IMR-90 (cell line): Measurements from ENCODE around the gene PDCD2. TPM values are rescaled to one million over a fixed set of nuclear protein-coding genes. Genes with fewer than 3 reads are reported as not detected.

ENCODE experiments used
- ATAC-seq: fragments of 200-7000 bp; cut with Tn5 transposase; 2 replicates; pipeline ENCODE4 v1.9.1; 2020; ENCODE audit warnings: low read depth, mild to moderate bottlenecking, moderate library complexity
- BruUV-seq: library from RNA; stranded (reverse); fragments of 400-500 nt; replicated peaks from 2 replicates; lab custom pipeline; 2021; lab: Mats Ljungman, UMichigan
- CTCF ChIA-PET: fragments of 300-600 bp; formaldehyde crosslinking; extraction: SDS; loops from one replicate; lab custom pipeline; 2021; ENCODE audit warnings: antibody characterized with exemption; lab: Yijun Ruan, JAX
- POLR2A ChIA-PET: fragments of 300-600 bp; sonication (Branson Sonifier 250); formaldehyde crosslinking; loops from one replicate; lab custom pipeline; 2022; ENCODE audit warnings: antibody characterized with exemption; ENCODE audit not compliant: unreplicated experiment; lab: Charles Lee
- DNase-seq: peaks from one replicate; pipeline ENCODE4 v3.0.0; 2013
- H2AFZ ChIP-seq: replicated peaks from 2 replicates; pipeline ENCODE3; 2013; ENCODE audit warnings: low read length, mild to moderate bottlenecking; ENCODE audit not compliant: poor library complexity
- H2AK5ac ChIP-seq: 2 replicates; pipeline ENCODE4 v1.6.1; 2013; ENCODE audit warnings: low read depth, low read length, inconsistent platforms
- H2AK9ac ChIP-seq: replicated peaks from 2 replicates; pipeline ENCODE3; 2013; ENCODE audit warnings: mild to moderate bottlenecking, low read depth, low read length, moderate library complexity; ENCODE audit not compliant: poor library complexity
- H2BK120ac ChIP-seq: 2 replicates; pipeline ENCODE4 v1.6.1; 2013; ENCODE audit warnings: low read depth, low read length, inconsistent platforms
- H2BK15ac ChIP-seq: 3 replicates; pipeline ENCODE4 v1.6.1; 2013; ENCODE audit warnings: low read depth, low read length, inconsistent platforms
- H2BK20ac ChIP-seq: 2 replicates; pipeline ENCODE4 v1.6.1; 2013; ENCODE audit warnings: low read depth, mild to moderate bottlenecking, inconsistent platforms, low read length, moderate library complexity
- H2BK5ac ChIP-seq: 2 replicates; pipeline ENCODE4 v1.6.1; 2013; ENCODE audit warnings: mild to moderate bottlenecking, low read depth, low read length, inconsistent platforms; ENCODE audit not compliant: poor library complexity, severe bottlenecking
- H3K14ac ChIP-seq: replicated peaks from 2 replicates; pipeline ENCODE4 v1.6.1; 2013; ENCODE audit warnings: low read depth, low read length, inconsistent platforms
- H3K18ac ChIP-seq: 2 replicates; pipeline ENCODE4 v1.6.1; 2013; ENCODE audit warnings: low read depth, low read length, control low read depth
- H3K23ac ChIP-seq: 2 replicates; pipeline ENCODE4 v1.6.1; 2013; ENCODE audit warnings: low read depth, low read length, inconsistent platforms
- H3K27ac ChIP-seq: 2 replicates; pipeline ENCODE4 v1.5.1; 2013; ENCODE audit warnings: mild to moderate bottlenecking, control low read depth, low read length; ENCODE audit not compliant: insufficient read depth
- H3K27me3 ChIP-seq: 2 replicates; pipeline ENCODE4 v1.6.1; 2013; ENCODE audit warnings: low read length; ENCODE audit not compliant: control insufficient read depth, insufficient read depth
- H3K36me3 ChIP-seq: 2 replicates; pipeline ENCODE4 v1.6.1; 2013; ENCODE audit warnings: low read length, mixed read lengths; ENCODE audit not compliant: control insufficient read depth, insufficient read depth
- H3K4ac ChIP-seq: 2 replicates; pipeline ENCODE4 v1.6.1; 2013; ENCODE audit warnings: low read depth, low read length, inconsistent platforms
- H3K4me1 ChIP-seq: 2 replicates; pipeline ENCODE4 v1.6.1; 2013; ENCODE audit warnings: low read length, mixed read lengths; ENCODE audit not compliant: control insufficient read depth, insufficient read depth
- H3K4me2 ChIP-seq: 2 replicates; pipeline ENCODE4 v1.6.1; 2013; ENCODE audit warnings: low read depth, mild to moderate bottlenecking, control low read depth, low read length, moderate library complexity
- H3K4me3 ChIP-seq: 2 replicates; pipeline ENCODE4 v1.5.1; 2013; ENCODE audit warnings: low read depth, mild to moderate bottlenecking, control low read depth, low read length, moderate library complexity; ENCODE audit not compliant: insufficient read depth
- H3K56ac ChIP-seq: 2 replicates; pipeline ENCODE4 v1.6.1; 2013; ENCODE audit warnings: low read length, inconsistent platforms; ENCODE audit not compliant: insufficient read depth; ENCODE audit errors: extremely low read depth
- H3K79me1 ChIP-seq, 2 experiments: 2 replicates each; pipeline ENCODE4 v1.6.1; 2013; ENCODE audit warnings: low read length in 2 of 2, inconsistent platforms in 1 of 2, low read depth in 1 of 2
- H3K9ac ChIP-seq: 2 replicates; pipeline ENCODE4 v1.6.1; 2013; ENCODE audit warnings: low read depth, low read length, control low read depth
- H3K9me1 ChIP-seq: 2 replicates; pipeline ENCODE4 v1.6.1; 2013; ENCODE audit warnings: low read length, inconsistent platforms; ENCODE audit not compliant: insufficient read depth
- H3K9me3 ChIP-seq: 2 replicates; pipeline ENCODE4 v1.6.1; 2013; ENCODE audit warnings: low read length; ENCODE audit not compliant: control insufficient read depth, insufficient read depth
- H4K20me1 ChIP-seq: 2 replicates; pipeline ENCODE4 v1.6.1; 2013; ENCODE audit warnings: low read length, inconsistent platforms; ENCODE audit not compliant: insufficient read depth
- H4K5ac ChIP-seq: 2 replicates; pipeline ENCODE4 v1.6.1; 2013; ENCODE audit warnings: mild to moderate bottlenecking, low read depth, low read length, control low read depth
- H4K8ac ChIP-seq, 2 experiments: 2 replicates each; pipeline ENCODE4 v1.6.1; 2013; ENCODE audit warnings: low read depth in 2 of 2, low read length in 2 of 2, control low read depth in 1 of 2, inconsistent platforms in 1 of 2
- H4K91ac ChIP-seq: 2 replicates; pipeline ENCODE4 v1.6.1; 2013; ENCODE audit warnings: low read depth, low read length, inconsistent platforms; ENCODE audit not compliant: insufficient read depth
- CHD1 ChIP-seq: IDR thresholded peaks from 2 replicates; pipeline ENCODE4 v1.6.1; 2012; ENCODE audit warnings: low read depth, low read length, improper control_type of control experiment
- MAZ ChIP-seq: IDR thresholded peaks from 2 replicates; pipeline ENCODE4 v1.6.1; 2012; ENCODE audit warnings: low read depth, mild to moderate bottlenecking, low read length, improper control_type of control experiment, moderate library complexity, borderline replicate concordance
- MXI1 ChIP-seq: IDR thresholded peaks from 2 replicates; pipeline ENCODE4 v1.6.1; 2012; ENCODE audit warnings: low read depth, mild to moderate bottlenecking, low read length, moderate library complexity, borderline replicate concordance
- POLR2A ChIP-seq: IDR thresholded peaks from 2 replicates; pipeline ENCODE4 v1.6.1; 2012; ENCODE audit warnings: mild to moderate bottlenecking, low read depth, low read length
- RCOR1 ChIP-seq: IDR thresholded peaks from 2 replicates; pipeline ENCODE4 v1.6.1; 2012; ENCODE audit warnings: mild to moderate bottlenecking, low read length, improper control_type of control experiment; ENCODE audit not compliant: insufficient replicate concordance
- RFX5 ChIP-seq: IDR thresholded peaks from 2 replicates; pipeline ENCODE4 v1.8.0; 2012; ENCODE audit warnings: low read depth, mild to moderate bottlenecking, low read length, moderate library complexity
- WGBS, 2 experiments: methylation state at CpG; one replicate each; pipeline versions ENCODE4 v1.1.5 to v1.1.7; 2013; ENCODE audit warnings: missing lambda C conversion rate in 2 of 2; ENCODE audit not compliant: insufficient read length in 1 of 2; ENCODE audit errors: extremely low coverage in 2 of 2; 5-methylcytosine and 5-hydroxymethylcytosine counted together
- dilution Hi-C: fragments of 300-500 bp; cut with HindIII; formaldehyde crosslinking; loops from one replicate; pipeline ENCODE4 v1.14.3; 2018; ENCODE audit warnings: low sequenced_read_pairs; ENCODE audit not compliant: unreplicated experiment
- in situ Hi-C: fragments of 300-500 bp; cut with MboI; formaldehyde crosslinking; loops from 3 replicates; pipeline ENCODE4 v1.14.3; 2019; ENCODE audit warnings: low sequenced_read_pairs, inconsistent platforms, mixed read lengths
- intact Hi-C: fragments of 100-400 bp; cut with micrococcal nuclease; formaldehyde crosslinking; loops from 2 replicates; pipeline ENCODE4 v1.10.0; 2022
- polyA plus RNA-seq, 3 experiments: library from polyadenylated mRNA; depleted of rRNA; stranded (reverse); fragments of >200 nt; gene quantifications; 2 replicates each; pipeline ENCODE4 v1.2.3, GENCODE V29; 2012; ENCODE audit warnings: low replicate concordance in 1 of 3
- total RNA-seq: library from RNA; depleted of rRNA; stranded (reverse); fragments of >200 nt; gene quantifications from 2 replicates; pipeline ENCODE4 v1.2.3, GENCODE V29; 2012
- TF ChIP-seq, protein P1 (sequence below): fragments of 150-350 bp; IDR thresholded peaks from 2 replicates; pipeline ENCODE4 v1.6.1; 2016; ENCODE audit warnings: low read depth, mild to moderate bottlenecking, low read length, moderate library complexity, borderline replicate concordance
- TF ChIP-seq, protein P2 (sequence below): conservative IDR thresholded peaks from 2 replicates; pipeline ENCODE4 v1.5.1; 2012; ENCODE audit warnings: mild to moderate bottlenecking, low read depth, low read length, improper control_type of control experiment

PDCD2 gene
- total and polyA plus RNA-seq, 2 of the 4 experiments (the other 2 are of a cell fraction): 46.1 to 48.8 TPM

DNA sequence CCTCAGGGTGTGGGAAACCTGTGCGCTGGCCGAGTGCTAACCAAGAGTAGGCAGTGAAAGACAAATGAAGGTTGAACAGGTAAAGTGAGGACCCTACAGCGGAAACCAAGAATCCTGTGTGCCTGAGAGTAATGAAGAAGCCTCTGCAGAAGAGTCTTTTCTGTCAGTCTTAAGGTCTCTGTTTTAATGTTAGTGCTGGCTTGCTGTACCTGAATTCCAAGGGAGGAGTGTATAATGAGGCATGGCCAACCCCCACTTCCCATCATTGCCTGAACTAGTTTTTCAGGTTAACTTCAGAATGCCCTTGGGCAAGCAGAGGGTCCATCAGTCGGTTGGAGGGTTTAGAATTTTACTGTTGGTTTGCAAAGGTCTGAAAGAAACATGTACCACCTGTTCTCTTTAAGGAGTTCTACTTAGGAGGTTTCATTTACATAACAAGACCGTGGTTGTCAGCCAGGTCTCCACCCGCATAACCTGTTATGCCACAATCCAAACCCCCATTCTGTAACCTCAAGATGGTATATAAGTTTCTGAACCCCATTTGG lies 589 bp upstream of the PDCD2 start:
- Histone ChIP-seq H2AK5ac (no peak overlapping the region), H3K18ac (no peak overlapping the region), H3K4me1 (peaks cover 3% of the 10 kb centered on the region; the same call in 1 of the 2 replicates), H3K56ac (peak overlapping the region; percentile 66), H3K79me1 (peaks cover 11 to 29% of the 10 kb centered on the region in 2 experiments; a peak in 3 of 4 replicates), H2AFZ (peak overlapping the region; percentile 91), H3K23ac (no peak overlapping the region), H3K36me3 (peaks cover 12% of the 10 kb centered on the region), H4K5ac (peak overlapping the region; percentile 47), H3K4ac (peak overlapping the region; percentile 73), H2BK20ac (no peak overlapping the region), H4K8ac (peak overlapping the region; percentile 79 to 83), H3K14ac (peak overlapping the region; percentile 67; the same call in 1 of the 2 replicates), H2BK15ac (no peak overlapping the region), H3K9me1 (no peaks in the 10 kb centered on the region; the same call in 1 of the 2 replicates), H3K4me3 (peak overlapping the region; percentile 70), H2AK9ac (peak overlapping the region; percentile 5), H2BK5ac (peak overlapping the region; percentile 16), H4K91ac (peak overlapping the region; percentile 24; the same call in 1 of the 2 replicates), H3K9ac (peak overlapping the region; percentile 78), H4K20me1 (no peaks in the 10 kb centered on the region; the same call in 1 of the 2 replicates), H3K27ac (peak overlapping the region; percentile 59), H3K27me3 (no peaks in the 10 kb centered on the region), H3K4me2 (peak overlapping the region; percentile 91), H2BK120ac (no peak overlapping the region), H3K9me3 (no peaks in the 10 kb centered on the region)
- BruUV-seq: no TSS peak
- in situ Hi-C loops: no loop called here
- ChIA-PET POLR2A (no interaction called here), CTCF (no interaction called here)
- no peak for TF ChIP-seq POLR2A
- TF ChIP-seq MXI1: no peak
- no peak for TF ChIP-seq RFX5
- TF ChIP-seq, protein P1, sequence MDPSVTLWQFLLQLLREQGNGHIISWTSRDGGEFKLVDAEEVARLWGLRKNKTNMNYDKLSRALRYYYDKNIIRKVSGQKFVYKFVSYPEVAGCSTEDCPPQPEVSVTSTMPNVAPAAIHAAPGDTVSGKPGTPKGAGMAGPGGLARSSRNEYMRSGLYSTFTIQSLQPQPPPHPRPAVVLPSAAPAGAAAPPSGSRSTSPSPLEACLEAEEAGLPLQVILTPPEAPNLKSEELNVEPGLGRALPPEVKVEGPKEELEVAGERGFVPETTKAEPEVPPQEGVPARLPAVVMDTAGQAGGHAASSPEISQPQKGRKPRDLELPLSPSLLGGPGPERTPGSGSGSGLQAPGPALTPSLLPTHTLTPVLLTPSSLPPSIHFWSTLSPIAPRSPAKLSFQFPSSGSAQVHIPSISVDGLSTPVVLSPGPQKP: no peak
- TF ChIP-seq, protein P2, sequence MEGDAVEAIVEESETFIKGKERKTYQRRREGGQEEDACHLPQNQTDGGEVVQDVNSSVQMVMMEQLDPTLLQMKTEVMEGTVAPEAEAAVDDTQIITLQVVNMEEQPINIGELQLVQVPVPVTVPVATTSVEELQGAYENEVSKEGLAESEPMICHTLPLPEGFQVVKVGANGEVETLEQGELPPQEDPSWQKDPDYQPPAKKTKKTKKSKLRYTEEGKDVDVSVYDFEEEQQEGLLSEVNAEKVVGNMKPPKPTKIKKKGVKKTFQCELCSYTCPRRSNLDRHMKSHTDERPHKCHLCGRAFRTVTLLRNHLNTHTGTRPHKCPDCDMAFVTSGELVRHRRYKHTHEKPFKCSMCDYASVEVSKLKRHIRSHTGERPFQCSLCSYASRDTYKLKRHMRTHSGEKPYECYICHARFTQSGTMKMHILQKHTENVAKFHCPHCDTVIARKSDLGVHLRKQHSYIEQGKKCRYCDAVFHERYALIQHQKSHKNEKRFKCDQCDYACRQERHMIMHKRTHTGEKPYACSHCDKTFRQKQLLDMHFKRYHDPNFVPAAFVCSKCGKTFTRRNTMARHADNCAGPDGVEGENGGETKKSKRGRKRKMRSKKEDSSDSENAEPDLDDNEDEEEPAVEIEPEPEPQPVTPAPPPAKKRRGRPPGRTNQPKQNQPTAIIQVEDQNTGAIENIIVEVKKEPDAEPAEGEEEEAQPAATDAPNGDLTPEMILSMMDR: no peak
- TF ChIP-seq MAZ: no peak
- TF ChIP-seq CHD1: no peak
- no peak for TF ChIP-seq RCOR1
- no CpG with 5 or more reads among the region's 6 CpGs for WGBS, 2 experiments
- dilution Hi-C loops: no loop called here
- ATAC-seq (no peak), DNase-seq (no peak)
- intact Hi-C loops: no loop called here
